Measurements from ENCODE around the gene SHMT2. TPM values are rescaled to one million over a fixed set of nuclear protein-coding genes. Genes with fewer than 3 reads are reported as not detected.

Gene SHMT2
- total RNA-seq, 1 donor from 2014 or later = 162 TPM

DNA sequence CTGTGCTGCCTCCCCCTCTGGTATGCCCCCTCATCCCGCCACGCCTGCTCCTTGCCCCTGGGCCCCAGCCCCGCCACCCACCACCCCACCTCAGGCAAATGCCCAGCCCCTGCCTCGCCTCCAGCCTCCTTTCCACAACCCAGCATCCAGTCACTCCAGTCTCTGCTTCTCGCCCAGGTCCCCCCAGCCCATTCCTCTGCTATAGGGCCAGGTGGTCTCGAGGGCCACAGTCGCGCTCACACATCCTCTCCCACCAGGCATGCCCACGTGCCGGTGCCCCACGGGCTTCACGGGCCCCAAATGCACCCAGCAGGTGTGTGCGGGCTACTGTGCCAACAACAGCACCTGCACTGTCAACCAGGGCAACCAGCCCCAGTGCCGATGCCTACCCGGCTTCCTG lies 19.1 kb upstream of the SHMT2 start:
- H3K4me1 Mint-ChIP-seq (ENCODE audit: low read depth) = peaks cover 15% of the 10 kb centered on the region
- peaks cover 11% of the 10 kb centered on the region for H3K36me3 Mint-ChIP-seq (ENCODE audit: insufficient read depth)
- H3K27me3 Mint-ChIP-seq = peaks cover 22% of the 10 kb centered on the region
- no peak overlapping the region for H3K27ac Mint-ChIP-seq
- no peak overlapping the region for H3K4me3 Mint-ChIP-seq (ENCODE audit: low read depth)
- DNase-seq (ENCODE audit: low spot score, unreplicated experiment) = no peak
- H3K9me3 Mint-ChIP-seq (ENCODE audit: low read depth) = no peaks in the 10 kb centered on the region
- TF ChIP-seq, protein P1, sequence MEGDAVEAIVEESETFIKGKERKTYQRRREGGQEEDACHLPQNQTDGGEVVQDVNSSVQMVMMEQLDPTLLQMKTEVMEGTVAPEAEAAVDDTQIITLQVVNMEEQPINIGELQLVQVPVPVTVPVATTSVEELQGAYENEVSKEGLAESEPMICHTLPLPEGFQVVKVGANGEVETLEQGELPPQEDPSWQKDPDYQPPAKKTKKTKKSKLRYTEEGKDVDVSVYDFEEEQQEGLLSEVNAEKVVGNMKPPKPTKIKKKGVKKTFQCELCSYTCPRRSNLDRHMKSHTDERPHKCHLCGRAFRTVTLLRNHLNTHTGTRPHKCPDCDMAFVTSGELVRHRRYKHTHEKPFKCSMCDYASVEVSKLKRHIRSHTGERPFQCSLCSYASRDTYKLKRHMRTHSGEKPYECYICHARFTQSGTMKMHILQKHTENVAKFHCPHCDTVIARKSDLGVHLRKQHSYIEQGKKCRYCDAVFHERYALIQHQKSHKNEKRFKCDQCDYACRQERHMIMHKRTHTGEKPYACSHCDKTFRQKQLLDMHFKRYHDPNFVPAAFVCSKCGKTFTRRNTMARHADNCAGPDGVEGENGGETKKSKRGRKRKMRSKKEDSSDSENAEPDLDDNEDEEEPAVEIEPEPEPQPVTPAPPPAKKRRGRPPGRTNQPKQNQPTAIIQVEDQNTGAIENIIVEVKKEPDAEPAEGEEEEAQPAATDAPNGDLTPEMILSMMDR (IDR thresholded peaks at IDR 0.05; ENCODE audit: unreplicated experiment) = no peak

DNA sequence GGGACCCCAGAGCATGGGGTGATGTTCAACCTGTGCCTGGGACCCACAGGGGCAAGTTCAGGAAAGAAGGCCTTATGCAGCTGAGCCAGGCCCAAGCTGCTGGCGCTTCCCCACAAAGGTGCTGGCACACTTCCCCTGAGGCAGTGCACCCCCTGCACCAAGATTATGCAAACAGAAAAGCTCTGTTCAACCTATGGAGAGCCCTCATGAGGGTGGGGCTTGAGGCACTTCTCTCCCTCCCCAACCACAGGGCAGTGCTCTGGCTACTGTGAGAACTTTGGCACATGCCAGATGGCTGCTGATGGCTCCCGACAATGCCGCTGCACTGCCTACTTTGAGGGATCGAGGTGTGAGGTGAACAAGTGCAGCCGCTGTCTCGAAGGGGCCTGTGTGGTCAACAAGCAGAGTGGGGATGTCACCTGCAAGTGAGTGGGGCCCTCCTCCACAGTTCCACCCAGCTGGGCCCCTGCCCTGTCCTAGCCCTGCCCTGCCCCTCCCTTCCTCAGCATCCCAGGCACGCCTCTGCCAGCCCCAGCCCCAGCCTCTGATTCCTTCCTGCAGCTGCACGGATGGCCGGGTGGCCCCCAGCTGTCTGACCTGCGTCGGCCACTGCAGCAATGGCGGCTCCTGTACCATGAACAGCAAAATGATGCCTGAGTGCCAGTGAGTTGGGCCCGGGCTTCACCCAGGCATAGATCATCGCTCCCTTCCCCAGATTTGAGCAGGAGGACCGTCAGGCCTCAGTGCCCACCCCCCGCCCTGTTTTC lies 18.4 kb upstream of the SHMT2 start:
- Mint-ChIP-seq H3K27ac (no peak overlapping the region), H3K9me3 (ENCODE audit: low read depth) (no peaks in the 10 kb centered on the region), H3K27me3 (peaks cover 28% of the 10 kb centered on the region), H3K4me1 (ENCODE audit: low read depth) (peaks cover 19% of the 10 kb centered on the region), H3K4me3 (ENCODE audit: low read depth) (no peak overlapping the region), H3K36me3 (ENCODE audit: insufficient read depth) (peaks cover 11% of the 10 kb centered on the region)
- no peak for DNase-seq (ENCODE audit: low spot score, unreplicated experiment)
- TF ChIP-seq, protein P1 (IDR thresholded peaks at IDR 0.05; ENCODE audit: unreplicated experiment) = no peak

DNA sequence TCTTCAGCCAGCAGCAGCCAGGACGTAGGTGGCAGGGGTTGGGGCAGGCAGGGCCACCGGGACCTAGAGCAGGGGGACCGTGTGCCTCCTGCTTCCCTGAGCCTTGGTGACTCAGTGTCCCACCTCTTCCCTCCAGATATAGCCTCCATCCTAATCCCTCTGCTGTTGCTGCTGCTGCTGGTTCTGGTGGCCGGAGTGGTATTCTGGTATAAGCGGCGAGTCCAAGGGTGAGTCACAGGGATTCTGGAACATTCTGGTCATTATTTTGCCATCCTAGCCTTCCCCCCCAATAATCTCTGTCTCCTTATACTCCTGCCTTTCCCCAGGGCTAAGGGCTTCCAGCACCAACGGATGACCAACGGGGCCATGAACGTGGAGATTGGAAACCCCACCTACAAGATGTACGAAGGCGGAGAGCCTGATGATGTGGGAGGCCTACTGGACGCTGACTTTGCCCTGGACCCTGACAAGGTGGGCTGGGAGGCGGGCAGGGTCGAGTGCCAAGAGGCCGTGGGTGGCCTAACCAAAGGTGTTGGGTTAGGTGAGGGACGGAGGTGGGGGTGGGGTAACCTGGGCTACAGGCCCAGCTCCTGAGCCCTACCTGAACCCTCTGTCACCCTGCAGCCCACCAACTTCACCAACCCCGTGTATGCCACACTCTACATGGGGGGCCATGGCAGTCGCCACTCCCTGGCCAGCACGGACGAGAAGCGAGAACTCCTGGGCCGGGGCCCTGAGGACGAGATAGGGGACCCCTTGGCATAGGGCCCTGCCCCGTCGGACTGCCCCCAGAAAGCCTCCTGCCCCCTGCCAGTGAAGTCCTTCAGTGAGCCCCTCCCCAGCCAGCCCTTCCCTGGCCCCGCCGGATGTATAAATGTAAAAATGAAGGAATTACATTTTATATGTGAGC lies 17.5 kb upstream of the SHMT2 start:
- Mint-ChIP-seq H3K36me3 (ENCODE audit: insufficient read depth) (peaks cover 11% of the 10 kb centered on the region), H3K4me3 (ENCODE audit: low read depth) (no peak overlapping the region), H3K4me1 (ENCODE audit: low read depth) (peaks cover 19% of the 10 kb centered on the region), H3K27ac (no peak overlapping the region), H3K27me3 (peaks cover 28% of the 10 kb centered on the region), H3K9me3 (ENCODE audit: low read depth) (no peaks in the 10 kb centered on the region)
- DNase-seq (ENCODE audit: low spot score, unreplicated experiment) = no peak
- TF ChIP-seq, protein P1 (IDR thresholded peaks at IDR 0.05; ENCODE audit: unreplicated experiment) = no peak

DNA sequence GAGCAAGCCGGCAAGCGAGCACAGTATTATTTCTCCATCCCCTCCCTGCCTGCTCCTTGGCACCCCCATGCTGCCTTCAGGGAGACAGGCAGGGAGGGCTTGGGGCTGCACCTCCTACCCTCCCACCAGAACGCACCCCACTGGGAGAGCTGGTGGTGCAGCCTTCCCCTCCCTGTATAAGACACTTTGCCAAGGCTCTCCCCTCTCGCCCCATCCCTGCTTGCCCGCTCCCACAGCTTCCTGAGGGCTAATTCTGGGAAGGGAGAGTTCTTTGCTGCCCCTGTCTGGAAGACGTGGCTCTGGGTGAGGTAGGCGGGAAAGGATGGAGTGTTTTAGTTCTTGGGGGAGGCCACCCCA lies 16.8 kb upstream of the SHMT2 start:
- H3K27me3 Mint-ChIP-seq = peaks cover 34% of the 10 kb centered on the region
- peaks cover 8% of the 10 kb centered on the region for H3K36me3 Mint-ChIP-seq (ENCODE audit: insufficient read depth)
- H3K4me1 Mint-ChIP-seq (ENCODE audit: low read depth) = peaks cover 23% of the 10 kb centered on the region
- TF ChIP-seq, protein P1 (IDR thresholded peaks at IDR 0.05; ENCODE audit: unreplicated experiment) = no peak
- DNase-seq (ENCODE audit: low spot score, unreplicated experiment) = no peak
- no peak overlapping the region for H3K27ac Mint-ChIP-seq
- no peak overlapping the region for H3K4me3 Mint-ChIP-seq (ENCODE audit: low read depth)
- H3K9me3 Mint-ChIP-seq (ENCODE audit: low read depth) = no peaks in the 10 kb centered on the region

- Mint-ChIP-seq H3K27ac (peak overlapping the region; percentile 44), H3K27me3 (peaks cover 39% of the 10 kb centered on the region), H3K4me1 (ENCODE audit: low read depth) (peaks cover 23% of the 10 kb centered on the region), H3K4me3 (ENCODE audit: low read depth) (no peak overlapping the region), H3K9me3 (ENCODE audit: low read depth) (no peaks in the 10 kb centered on the region), H3K36me3 (ENCODE audit: insufficient read depth) (peaks cover 6% of the 10 kb centered on the region)
- DNase-seq (ENCODE audit: low spot score, unreplicated experiment) = peak; percentile 80
- TF ChIP-seq, protein P1 (IDR thresholded peaks at IDR 0.05; ENCODE audit: unreplicated experiment) = peak; percentile 91
These were observed 16.3 kb upstream of the SHMT2 start for GRCh38 chr12:57213058-57213715.
